RWPE2 (cell line): ENCODE data around the gene INAFM2.
A peak's percentile ranks its signal among the peaks of the same experiment; 100 is the strongest.

Source experiments
- ATAC-seq: fragments of 200-7000 bp; cut with Tn5 transposase; 3 replicates; pipeline ENCODE4 v1.9.1; 2021; ENCODE audit warnings: low read depth
- DNase-seq: peaks from one replicate; pipeline ENCODE4 v3.0.0-alpha.2; 2020; ENCODE audit warnings: low spot score
- H3K27ac ChIP-seq: fragments of 450-650 bp; 2 replicates; pipeline ENCODE4 v1.5.1; 2017; ENCODE audit warnings: mild to moderate bottlenecking; ENCODE audit not compliant: poor library complexity, severe bottlenecking
- H3K27me3 ChIP-seq: fragments of 250-450 bp; sonication (Bioruptor Pico); 2 replicates; pipeline ENCODE4 v1.5.1; 2021; ENCODE audit warnings: mild to moderate bottlenecking, moderate library complexity; ENCODE audit not compliant: insufficient read depth, poor library complexity, severe bottlenecking
- H3K36me3 ChIP-seq: fragments of 250-450 bp; sonication (Bioruptor Pico); 2 replicates; pipeline ENCODE4 v1.5.1; 2020; ENCODE audit warnings: low read depth, mild to moderate bottlenecking, moderate library complexity
- H3K4me1 ChIP-seq: fragments of 250-450 bp; sonication (Bioruptor Pico); 2 replicates; pipeline ENCODE4 v1.5.1; 2021; ENCODE audit warnings: mild to moderate bottlenecking, moderate library complexity; ENCODE audit not compliant: insufficient read depth, poor library complexity, severe bottlenecking
- H3K4me3 ChIP-seq: fragments of 250-450 bp; sonication (Bioruptor Pico); 2 replicates; pipeline ENCODE4 v1.5.1; 2021; ENCODE audit warnings: mild to moderate bottlenecking, moderate library complexity; ENCODE audit not compliant: severe bottlenecking
- H3K9me3 ChIP-seq: fragments of 250-450 bp; sonication (Bioruptor Pico); 2 replicates; pipeline ENCODE4 v1.5.1; 2021; ENCODE audit warnings: mild to moderate bottlenecking, moderate library complexity; ENCODE audit not compliant: severe bottlenecking
- CTCF ChIP-seq: fragments of 450-650 bp; IDR thresholded peaks from one replicate; pipeline ENCODE4 v1.5.1; 2017; ENCODE audit warnings: mild to moderate bottlenecking, moderate library complexity; ENCODE audit not compliant: poor library complexity, severe bottlenecking

The INAFM2 gene

DNA sequence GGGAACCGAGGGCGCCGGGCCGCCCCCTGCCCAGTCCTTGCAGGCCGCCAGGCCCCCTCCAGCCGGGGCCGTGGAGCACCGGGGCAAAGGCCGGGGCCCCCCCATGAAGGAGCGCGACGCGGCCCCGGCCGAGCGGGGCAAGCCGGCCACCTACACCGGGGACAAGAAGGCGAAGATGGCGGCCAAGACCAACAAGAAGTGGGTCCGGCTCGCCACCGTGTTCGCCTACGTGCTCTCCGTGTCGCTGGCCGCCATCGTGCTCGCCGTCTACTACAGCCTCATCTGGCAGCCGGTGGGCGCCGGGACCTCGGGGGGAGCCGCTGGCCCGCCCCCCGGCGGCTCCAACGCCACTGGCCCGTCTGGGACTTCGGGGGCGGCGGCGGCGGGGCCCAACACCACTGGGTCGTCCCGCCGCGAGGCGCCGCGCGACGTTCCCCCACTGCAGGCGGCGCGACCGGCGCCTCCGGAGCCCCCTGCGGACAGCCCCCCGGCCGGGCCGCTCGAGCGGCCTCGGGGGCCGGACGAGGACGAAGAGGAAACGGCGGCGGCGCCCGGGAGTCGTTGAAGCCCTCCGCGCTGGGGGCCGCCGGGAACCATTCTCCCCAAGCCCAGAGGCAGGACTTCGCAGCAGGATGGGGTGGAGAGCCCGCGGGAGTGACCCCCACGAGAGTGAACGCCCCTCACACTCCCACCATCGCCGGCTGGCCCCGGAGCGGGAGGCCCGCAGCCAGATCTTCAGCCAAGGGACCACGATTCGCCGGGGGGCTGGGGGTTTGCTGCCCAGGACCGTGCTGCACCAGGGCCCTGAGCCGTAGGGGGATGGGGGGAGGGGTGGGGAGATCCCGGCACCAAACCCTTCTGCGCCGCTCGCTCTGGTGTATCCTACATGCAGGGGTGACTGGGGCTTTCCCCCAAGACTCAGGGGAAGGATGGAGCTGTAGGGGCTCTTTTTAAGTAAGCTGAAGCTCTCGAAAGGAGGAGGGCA lies 753 bp downstream of the INAFM2 start:
- H3K4me3 ChIP-seq = peak overlapping the region; percentile 98

DNA sequence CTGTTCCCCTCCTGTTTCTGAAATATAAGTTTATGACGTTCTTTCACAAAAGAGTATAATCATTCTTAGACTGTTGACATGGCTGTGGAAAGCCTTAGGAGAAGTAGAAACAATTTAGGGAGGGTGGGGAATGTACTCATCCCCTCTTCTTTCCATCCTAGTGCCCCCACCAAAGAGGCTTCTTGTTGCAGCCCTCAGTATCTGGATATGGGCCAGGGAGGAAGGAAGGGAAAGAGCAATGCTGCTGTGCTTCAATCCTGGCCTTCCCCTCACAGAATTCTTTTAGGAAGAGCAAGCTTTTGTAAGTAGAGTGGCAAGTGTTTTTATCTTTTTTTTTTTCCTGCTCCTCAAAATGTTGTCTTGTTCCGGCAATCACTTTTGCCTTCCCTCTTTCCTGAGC lies 1.7 kb downstream of the INAFM2 start:
- DNase-seq (no peak), ATAC-seq (no peak)
- no peak for TF ChIP-seq CTCF
- H3K27me3 ChIP-seq = no peaks in the 10 kb centered on the region
- no peaks in the 10 kb centered on the region for H3K9me3 ChIP-seq
- peak overlapping the region; percentile 54 for H3K27ac ChIP-seq
- H3K4me3 ChIP-seq = peak overlapping the region; percentile 98
- peaks cover 19% of the 10 kb centered on the region for H3K36me3 ChIP-seq
- H3K4me1 ChIP-seq = peaks cover 38% of the 10 kb centered on the region

More for the DNA sequence above, 753 bp downstream of the INAFM2 start:
- no peaks in the 10 kb centered on the region for H3K9me3 ChIP-seq
- DNase-seq (peak; percentile 82), ATAC-seq (no peak)
- peaks cover 14% of the 10 kb centered on the region for H3K36me3 ChIP-seq
- peaks cover 38% of the 10 kb centered on the region for H3K4me1 ChIP-seq
- no peaks in the 10 kb centered on the region for H3K27me3 ChIP-seq
- no peak for TF ChIP-seq CTCF
- H3K27ac ChIP-seq = peak overlapping the region; percentile 54

- H3K36me3 ChIP-seq = peaks cover 19% of the 10 kb centered on the region
- peaks cover 38% of the 10 kb centered on the region for H3K4me1 ChIP-seq
- no peaks in the 10 kb centered on the region for H3K27me3 ChIP-seq
- no peak overlapping the region for H3K27ac ChIP-seq
- DNase-seq (no peak), ATAC-seq (no peak)
- H3K4me3 ChIP-seq = no peak overlapping the region
- TF ChIP-seq CTCF = no peak
- no peaks in the 10 kb centered on the region for H3K9me3 ChIP-seq
Measured at GRCh38 chr15:40325700-40326099, 2.2 kb downstream of the INAFM2 start.

GRCh38 chr15:40327457-40327856 lies 4.0 kb downstream of the INAFM2 start:
- peak overlapping the region; percentile 76 for H3K27ac ChIP-seq
- no peak for TF ChIP-seq CTCF
- no peaks in the 10 kb centered on the region for H3K27me3 ChIP-seq
- H3K9me3 ChIP-seq = no peaks in the 10 kb centered on the region
- ATAC-seq (no peak), DNase-seq (peak; percentile 61)
- peaks cover 38% of the 10 kb centered on the region for H3K4me1 ChIP-seq
- no peak overlapping the region for H3K4me3 ChIP-seq
- peaks cover 19% of the 10 kb centered on the region for H3K36me3 ChIP-seq

DNA sequence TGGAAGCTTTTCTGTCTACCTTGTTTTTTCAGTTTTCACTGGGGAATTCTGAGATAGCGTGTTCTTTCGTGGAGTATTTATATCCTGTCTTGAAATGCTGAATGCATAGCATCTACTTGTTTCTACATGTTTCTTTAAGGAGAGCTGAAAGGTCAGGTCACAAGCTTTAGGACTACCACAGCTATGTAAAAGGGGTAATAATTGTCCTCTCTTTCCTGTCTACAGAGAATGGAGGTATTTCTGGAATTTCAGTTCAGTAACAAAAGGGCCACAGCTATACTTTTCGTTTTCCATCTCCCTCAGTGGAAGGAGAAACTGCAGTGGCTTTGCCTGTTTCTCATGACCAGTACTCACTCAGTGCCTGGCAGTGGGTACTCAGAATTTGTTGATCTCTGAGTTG lies 4.7 kb downstream of the INAFM2 start:
- Histone ChIP-seq H3K36me3 (peaks cover 19% of the 10 kb centered on the region), H3K4me3 (no peak overlapping the region), H3K9me3 (no peaks in the 10 kb centered on the region), H3K4me1 (peaks cover 38% of the 10 kb centered on the region), H3K27ac (peak overlapping the region; percentile 76), H3K27me3 (no peaks in the 10 kb centered on the region)
- DNase-seq (no peak), ATAC-seq (peak; percentile 45)
- TF ChIP-seq CTCF = no peak
